Measurements from ENCODE around the gene NFATC3.
A peak's percentile ranks its signal among the peaks of the same experiment; 100 is the strongest.

The NFATC3 gene

DNA sequence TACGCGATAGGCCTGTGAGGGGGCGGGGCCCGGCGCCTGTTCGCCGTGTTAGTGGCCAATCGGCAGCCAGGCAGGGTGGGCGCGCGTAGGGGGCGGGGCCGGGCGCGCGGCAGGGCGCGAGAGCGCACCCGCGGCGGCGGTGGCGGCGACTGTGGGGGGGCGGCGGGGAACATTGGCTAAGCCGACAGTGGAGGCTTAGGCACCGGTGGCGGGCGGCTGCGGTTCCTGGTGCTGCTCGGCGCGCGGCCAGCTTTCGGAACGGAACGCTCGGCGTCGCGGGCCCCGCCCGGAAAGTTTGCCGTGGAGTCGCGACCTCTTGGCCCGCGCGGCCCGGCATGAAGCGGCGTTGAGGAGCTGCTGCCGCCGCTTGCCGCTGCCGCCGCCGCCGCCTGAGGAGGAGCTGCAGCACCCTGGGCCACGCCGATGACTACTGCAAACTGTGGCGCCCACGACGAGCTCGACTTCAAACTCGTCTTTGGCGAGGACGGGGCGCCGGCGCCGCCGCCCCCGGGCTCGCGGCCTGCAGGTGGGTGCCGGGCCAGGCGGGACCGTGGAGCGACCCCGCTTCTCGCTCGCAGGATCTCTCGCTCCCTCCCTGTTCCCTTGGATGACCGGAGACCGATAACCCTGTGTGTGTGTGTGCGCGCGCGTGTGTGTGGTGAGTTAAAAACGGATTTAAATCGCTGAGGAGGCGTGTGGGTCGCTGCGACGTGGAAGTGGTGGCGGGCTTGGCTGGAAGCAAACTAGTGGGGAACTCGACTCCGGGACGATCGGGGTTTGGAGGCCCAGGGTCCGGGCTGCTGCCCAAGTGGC is at the start of gene NFATC3:
TSS of gene NFATC3 (plus strand) at position 112 of the 813 bp plus-strand sequence. CDS start at position 424, 312 bp downstream.
- FAIRE-seq, result no peak

DNA sequence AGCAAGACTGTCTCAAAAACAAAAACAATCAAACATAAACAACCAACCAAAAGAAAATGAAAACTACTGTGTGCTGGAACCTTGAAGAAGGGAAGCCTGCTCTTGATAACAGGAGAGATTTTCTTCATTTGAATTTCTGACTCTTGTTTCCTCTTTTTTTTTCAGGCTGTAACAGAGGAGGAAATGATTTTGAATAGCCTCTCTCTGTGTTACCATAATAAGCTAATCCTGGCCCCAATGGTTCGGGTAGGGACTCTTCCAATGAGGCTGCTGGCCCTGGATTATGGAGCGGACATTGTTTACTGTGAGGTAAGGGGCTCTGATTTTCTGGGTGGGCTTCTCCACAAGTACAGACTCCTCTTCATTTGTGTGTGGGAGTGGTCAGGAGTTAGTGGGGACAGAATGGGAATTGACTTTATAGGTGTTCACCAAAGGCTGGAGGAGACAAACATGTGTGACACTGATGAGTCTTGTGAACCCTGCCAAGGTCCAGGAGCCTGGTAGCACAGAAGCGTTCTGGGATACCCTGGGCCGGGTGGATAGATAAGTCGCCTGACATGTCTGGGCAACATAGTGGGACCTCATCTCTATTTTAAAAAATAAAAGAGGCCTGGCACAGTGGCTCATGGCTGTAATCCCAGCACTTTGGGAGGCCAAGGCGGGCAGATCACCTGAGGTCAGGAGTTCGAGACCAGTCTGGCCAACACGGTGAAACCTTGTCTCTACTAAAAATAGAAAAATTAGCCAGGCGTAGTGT is 47.2 kb upstream of the NFATC3 start:
- no peak for FAIRE-seq

DNA sequence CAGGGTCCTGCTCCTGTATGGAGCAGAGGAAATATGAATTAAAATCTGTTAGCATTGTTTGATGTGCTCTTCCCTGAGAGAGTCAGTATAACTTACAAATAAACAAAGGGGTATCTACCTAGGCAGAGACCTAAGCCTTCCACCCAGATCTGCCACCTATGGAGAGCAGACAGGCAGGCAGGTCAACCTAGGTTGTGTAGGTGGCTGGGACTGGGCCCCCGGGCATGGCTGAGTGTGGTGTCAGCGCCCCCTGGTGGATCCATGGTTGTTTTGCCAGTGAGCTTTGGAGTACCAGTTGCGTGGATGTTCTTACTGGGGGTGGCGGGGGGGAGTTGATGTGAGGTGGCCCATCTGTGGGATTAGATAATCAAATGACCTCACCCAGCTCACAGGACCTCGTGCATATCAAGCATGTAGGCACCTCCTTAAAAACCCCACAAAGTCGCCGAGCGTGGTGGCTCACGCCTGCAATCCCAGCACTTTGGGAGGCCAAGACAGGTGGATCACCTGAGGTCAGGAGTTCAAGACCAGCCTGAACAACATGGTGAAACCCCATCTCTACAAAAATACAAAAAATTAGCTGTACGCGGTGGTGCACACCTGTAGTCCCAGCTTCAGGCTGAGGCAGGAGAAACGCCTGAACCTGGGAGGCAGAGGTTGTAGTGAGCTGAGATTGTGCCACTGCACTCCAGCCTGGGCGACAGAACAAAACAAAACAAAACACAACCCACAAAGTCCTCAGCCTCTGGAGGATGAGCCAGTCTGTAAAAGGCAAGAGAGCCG is 44.5 kb upstream of the NFATC3 start:
- peak; percentile 8 for FAIRE-seq

DNA sequence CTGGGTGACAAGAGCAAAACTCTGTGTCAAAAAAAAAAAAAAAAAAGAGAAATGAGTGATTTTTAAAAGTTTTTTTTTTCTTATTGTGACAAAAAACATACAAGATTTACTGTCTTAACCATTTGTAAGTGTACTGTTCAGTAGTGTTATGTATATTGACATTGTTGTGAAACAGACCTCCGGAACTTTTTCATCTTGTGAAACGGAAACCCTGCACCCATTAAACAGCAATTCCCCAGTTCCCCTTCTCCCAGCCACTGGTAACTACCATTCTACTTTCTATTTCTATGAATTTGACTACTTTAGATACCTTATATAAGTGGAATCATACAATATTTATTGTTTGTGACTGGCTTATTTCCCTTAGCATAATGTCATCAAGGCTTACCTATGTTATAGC is 43.4 kb upstream of the NFATC3 start:
- FAIRE-seq, result no peak

DNA sequence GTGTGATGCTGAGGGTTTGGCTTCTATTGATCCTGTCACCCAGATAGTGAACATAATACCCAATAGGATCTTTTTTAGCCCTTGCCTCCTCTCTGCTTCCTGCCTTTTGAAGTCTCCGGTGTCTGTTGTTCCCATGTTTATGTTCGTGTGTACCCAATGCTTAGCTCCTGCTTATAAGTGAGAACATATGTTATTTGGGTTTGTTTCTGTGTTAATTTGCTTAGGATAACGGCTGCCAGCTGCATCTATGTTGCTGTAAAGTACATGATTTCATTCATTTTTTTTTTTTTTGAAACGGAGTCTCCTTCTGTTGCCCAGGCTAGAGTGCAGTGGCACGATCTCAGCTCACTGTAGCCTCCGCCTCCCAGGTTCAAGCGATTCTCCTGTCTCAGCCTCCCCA is 39.1 kb upstream of the NFATC3 start:
- FAIRE-seq, result no peak

DNA sequence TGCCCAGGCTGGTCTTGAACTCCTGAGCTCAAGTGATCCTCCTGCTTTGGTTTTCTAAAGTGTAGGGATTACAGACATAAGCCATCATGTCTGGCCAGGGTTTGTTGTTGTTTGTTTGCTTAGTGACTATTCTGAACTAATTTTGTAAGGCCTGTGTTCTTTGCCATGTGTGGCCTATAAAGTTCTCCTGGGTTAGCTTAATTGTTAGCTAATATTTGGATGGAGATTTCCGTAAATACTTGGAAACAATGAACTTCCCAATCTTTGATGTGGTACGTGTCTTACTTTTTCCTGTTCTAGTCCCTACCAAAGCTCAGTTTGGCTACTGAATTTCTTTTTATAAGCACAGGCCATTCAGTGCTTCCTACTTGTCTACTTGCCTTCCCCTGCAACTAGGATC is 37.2 kb upstream of the NFATC3 start:
- no peak for FAIRE-seq

DNA sequence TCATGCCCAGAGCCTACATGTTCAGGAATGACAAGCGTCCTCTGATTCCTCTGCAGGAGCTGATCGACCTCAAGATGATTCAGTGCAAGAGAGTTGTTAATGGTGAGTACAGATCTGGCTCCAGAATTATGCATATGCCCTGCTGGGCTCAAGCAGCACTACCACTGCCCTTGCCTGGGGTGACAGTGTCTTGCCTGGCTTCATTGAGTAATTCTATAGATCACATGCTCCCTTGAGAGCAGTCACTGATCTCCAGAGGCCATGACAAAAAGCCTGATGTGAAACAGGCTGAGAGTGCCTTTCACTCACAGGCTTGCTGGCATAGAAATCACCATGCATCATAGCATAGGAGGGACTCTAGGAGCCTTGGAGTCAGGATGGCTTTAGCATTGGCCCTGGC is 35.7 kb upstream of the NFATC3 start:
- no peak for FAIRE-seq

DNA sequence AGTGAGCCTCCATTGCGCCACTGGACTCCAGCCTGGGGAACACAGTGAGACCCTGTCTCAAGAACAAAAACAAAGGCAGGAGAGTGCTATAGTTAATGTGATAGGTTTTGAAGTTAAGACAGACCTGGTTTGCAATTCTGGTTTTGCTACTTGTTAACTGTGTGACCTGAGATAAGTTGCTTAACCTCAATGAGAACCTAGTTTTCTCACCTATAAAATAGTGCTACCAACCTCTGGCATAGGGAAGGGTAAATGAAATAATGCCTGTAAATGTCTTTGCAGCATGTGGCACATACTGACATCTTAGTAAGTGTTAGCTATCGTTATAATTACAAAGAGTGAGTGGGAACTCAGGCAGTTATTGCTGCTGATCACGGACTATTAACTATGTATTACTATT is 29.8 kb upstream of the NFATC3 start:
- FAIRE-seq, result no peak

DNA sequence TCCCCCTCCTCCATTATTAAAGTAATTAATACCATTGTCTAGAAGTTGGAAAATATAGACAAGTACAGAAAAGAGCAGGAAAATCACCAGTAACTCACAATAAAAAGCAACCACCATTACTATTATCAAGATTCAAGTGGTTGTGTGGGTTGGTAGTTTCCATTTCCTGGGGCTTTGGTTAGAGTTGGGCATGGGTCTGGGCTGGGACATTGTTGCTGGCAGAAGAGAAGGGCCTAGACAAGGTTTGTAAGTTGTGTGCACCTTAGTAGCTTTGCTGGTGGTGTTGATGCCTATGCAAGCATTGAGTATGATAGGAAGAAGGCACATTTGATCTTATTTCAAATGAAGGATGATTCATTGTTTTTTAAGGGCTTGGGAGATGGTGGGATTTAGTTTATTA is 25.4 kb upstream of the NFATC3 start:
- no peak for FAIRE-seq

DNA sequence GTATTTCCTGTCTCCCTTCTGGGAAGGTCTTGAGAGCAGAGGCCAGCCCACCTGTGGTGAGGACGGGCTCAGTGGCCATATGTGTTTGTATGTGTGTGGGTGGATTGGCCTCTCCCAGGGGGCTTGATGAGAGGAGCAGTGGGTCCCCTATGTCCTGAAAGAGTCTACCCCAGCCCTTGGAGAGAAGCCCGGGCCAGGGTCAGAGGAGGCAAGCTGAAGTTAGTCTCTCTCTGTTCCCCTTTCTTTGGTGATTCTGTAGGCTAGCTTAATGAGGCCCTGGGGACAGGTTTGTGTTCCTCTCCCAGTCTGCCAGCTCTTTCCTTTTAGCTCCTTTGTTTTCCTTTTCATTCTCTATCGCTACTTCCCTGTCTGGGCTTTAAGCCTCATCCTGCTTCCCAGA is 23.8 kb upstream of the NFATC3 start:
- FAIRE-seq, result no peak

DNA sequence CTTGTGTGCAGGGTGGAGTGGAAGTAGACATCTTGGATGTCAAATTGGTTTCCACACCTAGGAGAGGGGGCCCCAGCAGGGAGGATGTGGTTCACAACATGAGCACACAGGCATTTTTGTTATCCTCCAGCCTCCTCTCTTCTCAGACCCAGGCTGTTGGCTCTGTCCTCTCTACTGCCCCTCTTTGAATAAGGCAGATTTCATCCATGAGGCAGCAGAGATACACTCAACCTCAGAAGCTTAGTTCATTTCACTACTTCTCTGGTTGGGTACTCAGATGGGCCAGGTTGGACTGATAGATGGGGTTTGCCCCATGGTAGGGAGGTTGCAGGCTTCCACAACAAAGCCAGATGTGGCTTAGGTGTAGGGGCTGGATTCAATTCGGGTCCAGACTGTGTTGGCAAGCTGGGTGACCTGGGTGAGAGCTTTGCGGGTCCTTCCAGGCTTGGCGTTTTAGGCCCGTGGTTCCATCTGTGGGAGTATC is 22.2 kb upstream of the NFATC3 start:
- FAIRE-seq, result no peak

DNA sequence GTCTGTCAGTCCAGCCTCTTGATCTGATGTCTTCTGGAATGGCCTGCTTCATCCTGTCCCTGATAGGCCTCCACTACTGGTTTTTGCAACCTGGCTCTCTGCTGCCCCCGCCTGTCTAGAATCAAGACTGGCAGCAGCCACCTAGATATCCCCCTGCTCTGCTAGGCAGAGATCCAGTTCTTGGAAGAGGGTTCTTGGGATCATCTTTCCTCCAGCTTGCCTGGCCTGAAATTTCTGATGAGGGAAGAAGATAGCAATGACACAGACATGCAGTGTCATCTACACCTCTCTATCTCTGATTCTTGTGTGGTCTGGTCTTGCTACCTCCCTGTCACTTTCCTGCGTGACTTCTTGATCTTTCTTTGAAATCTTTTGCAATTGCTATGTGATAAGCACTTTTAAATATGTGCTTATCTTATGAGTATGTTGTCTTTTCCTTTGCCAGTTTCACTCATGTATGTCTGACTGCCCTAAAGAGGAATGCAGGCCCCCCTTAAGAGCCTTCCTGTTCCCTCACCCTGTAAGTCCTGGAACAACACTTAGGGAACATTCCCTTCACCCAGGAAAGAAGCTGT is 20.3 kb upstream of the NFATC3 start:
- peak; percentile 69 for FAIRE-seq

DNA sequence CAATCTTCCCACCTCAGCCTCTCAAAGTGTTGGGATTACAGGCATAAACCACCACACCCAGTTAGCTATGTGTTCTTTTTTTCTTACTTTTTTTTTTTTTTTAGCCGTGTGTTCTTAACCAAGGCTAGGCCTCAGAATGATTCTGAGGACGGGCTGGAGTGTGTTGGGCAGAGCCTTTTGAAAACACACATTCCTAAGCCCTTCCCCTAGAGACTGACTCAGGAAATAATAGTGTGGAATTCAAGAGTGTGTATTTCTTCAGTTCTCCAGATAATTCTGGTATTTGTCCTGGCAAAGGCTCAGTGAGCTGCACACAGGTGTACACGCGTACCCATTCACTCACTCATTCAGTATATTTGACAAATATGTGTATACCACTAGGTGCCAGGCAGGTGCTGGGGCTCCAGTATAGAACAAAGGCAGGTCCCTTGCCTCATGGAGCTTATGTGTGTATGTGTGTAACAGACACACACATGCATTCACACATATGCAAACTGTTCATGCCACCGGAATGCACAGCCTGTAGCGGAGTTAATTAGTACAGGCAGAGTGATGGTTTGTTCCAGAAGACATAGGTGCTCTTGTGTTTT is 19.4 kb upstream of the NFATC3 start:
- FAIRE-seq, result no peak

DNA sequence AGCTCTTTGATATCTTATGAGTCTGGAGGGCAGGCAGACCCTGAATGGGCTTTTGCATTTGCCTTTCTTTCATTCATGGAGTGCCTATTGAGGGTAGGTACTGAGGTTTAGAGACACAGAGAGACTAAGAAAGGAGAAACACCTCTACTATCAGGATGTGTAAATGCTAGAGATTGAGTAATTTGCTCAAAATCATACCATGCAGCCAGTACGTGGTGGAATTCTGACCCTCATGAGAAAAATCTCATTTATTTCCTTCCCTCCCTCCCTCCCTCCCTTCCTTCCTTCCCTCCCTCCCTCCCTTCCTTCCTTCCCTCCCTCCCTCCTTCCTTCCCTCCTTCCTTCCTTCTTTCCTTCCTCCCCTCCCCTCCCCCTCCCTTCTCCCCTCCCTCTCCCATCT is 18.4 kb upstream of the NFATC3 start:
- no peak for FAIRE-seq

DNA sequence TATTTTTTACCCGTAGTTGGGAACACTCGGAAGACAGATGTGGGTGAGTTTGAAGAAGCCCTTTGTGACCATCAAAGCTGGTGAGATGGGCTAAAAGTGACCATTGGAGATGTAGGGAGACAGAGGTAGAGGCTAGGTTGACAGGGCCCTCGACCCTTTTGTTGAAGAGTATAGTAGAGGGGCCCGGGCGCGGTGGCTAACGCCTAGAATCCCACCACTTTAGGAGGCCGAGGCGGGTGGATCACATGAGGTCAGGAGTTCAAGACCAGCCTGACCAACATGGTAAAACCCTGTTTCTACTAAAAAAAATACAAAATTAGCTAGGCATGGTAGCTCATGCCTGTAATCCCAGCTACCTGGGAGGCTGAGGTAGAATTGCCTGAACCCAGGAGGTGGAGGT is 16.2 kb upstream of the NFATC3 start:
- no peak for FAIRE-seq

DNA sequence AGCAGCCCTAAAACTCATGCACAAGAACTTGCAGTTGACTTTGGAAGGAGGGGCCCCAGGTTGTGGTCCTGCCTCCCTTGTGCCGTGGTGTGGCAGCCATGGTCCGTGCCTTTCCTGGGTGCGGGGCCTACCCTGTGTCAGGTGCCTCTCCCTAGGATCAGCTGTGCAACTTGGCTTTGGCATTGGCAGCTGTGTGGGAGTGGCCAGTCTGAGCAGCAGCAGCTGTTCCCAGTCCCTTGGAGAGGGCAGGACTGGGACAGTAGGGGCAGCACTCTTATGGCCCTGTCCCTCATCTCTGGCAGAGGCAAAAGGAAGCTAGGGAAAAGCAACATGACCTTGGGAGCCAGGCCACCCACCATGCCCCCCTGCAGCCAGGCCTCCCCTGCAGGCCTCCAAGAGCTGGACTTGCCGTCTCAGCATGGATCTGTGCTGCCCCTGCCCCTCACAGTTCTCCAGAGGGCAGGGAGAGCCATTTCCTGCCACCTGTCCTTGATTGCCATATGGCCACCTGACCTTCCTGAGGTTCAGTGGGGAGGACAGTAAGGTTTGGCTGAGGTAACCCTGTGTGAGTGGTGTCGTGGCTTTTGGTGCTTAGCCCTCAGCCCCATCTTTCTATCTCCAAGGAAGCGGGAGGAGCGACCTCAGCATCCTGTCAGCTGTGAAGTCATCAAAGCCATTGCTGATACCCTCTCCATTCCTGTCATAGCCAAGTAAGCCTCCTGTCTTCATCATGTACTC is 15.5 kb upstream of the NFATC3 start:
- FAIRE-seq, result no peak

DNA sequence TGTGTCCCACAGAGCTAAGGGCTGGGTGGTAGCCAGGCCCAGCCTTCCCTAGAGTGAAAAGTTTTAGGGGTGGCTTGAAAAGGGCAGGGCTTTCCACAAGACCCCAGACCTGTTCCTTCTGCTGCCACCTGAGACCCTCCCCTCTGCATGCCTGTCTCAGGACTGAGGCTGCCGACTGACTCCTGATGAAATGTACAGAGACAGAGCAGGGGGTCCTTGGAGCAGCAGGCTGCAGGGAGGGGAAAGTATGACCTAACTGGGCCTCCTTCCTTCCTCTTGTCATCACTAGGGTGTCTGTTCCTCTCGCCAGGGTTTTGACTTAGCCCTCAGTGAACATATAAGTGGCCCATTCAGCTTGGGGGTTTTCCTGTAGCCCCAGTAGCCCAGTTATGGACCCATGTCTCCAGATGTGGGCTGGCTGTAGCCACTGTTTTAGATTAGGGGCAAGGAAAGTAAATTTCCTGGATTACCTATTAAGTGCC is 14.9 kb upstream of the NFATC3 start:
- FAIRE-seq, result no peak

DNA sequence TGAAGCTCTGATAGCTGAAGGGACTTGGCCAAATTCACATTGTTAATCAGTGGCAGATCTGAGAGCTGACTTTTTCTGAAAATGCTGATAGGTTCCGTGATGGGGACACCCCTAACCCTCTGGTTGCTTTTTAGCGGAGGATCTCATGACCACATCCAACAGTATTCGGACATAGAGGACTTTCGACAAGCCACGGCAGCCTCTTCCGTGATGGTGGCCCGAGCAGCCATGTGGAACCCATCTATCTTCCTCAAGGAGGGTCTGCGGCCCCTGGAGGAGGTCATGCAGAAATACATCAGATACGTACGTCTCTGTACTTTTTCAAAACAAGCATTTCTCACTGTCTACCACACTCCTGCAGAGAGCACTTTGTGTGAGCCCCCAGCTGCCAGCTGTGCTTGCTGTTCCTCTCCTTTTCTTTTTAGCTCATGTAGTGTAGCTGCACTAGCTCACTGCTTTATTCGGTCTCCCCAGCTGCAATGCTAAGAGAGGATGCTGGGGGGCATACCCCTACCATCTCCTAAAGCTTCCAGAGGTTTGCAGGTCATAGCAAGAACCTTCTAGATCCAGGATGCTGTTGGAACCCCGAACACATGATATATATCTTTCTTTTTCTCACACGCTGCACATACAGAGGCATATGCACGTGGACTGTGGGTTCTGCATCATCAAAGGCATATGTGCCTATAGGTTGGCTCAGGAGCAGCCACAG is 14.2 kb upstream of the NFATC3 start:
- no peak for FAIRE-seq

DNA sequence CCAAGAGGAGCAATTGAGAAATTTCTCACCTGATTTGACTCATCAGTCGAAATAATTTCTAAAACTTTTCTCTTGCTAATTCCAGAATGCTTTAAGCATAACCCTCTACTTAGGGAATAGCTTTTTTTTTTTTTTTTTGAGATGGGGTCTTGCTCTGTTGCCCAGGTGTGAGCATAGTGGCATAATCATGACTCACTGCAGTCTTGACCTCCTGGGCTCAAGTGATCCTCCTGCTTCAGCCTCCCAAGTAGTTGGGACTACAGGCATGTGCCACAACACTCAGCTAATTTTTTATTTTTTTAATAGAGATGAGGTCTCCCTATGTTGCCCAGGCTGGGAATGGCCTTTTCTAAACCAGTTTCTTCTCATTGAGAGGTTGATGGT is 13.7 kb upstream of the NFATC3 start:
- FAIRE-seq, result no peak

DNA sequence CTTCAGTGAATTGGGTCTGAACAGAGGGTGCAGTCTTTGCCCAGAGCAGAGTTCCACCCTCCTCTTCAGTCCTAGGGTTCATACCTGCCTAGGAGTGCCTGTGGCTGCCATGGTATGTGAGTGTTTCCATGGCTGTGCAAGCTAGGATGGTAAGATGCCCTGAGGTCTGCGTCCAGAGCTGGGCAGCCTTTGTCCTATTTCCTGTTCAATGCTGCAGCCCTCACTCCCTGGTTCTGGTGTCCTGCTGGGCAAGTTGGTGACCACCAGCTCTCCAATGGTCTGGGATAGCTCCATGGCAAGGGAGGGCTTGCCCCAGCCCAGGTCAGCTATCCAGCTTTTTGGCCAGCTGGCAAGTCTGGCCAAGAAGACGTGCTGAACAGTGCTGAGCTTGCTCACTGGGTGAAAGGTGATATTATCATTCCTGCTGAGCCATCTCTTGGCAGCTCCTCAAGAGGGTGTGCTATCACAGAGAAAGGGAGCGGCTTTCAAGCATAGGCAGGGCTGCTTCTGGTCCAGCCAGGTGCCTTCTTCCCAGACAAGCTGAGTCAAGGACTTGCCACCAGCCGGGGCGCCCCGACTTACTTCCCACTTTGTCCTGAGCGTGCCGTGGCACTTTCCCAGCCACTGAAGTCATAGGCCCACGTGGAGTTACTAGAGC is 13.0 kb upstream of the NFATC3 start:
- FAIRE-seq, result no peak
